Measurements from ENCODE around the gene MAP3K2. TPM values are rescaled to one million over a fixed set of nuclear protein-coding genes. Genes with fewer than 3 reads are reported as not detected.

MAP3K2 gene
- total RNA-seq, 4 donors from 2014 or later: 44.9 to 79.4 (median 52.4) TPM

DNA sequence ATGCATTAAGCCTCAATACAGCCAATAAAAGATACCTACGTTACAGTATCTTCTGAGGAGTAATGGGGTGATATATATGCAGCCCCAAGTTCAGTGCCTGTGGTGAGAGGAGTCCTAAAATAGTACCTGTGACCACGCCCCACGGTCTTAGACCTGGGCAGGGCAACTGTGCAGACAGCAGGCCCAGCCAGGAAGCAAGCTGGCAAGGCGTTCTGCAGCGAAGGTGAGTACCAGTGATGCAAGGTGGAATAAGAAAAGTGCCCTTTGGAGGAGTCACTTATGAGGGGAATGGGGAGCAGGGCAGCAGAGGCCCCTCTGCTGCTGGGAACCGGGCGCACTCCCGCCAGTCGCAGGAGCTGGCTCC is 12.7 kb upstream of the MAP3K2 start:
- ATAC-seq (ENCODE audit: low FRiP score) (peak; percentile 10), DNase-seq (ENCODE audit: low spot score) (no peak)
- TF ChIP-seq, protein P1, sequence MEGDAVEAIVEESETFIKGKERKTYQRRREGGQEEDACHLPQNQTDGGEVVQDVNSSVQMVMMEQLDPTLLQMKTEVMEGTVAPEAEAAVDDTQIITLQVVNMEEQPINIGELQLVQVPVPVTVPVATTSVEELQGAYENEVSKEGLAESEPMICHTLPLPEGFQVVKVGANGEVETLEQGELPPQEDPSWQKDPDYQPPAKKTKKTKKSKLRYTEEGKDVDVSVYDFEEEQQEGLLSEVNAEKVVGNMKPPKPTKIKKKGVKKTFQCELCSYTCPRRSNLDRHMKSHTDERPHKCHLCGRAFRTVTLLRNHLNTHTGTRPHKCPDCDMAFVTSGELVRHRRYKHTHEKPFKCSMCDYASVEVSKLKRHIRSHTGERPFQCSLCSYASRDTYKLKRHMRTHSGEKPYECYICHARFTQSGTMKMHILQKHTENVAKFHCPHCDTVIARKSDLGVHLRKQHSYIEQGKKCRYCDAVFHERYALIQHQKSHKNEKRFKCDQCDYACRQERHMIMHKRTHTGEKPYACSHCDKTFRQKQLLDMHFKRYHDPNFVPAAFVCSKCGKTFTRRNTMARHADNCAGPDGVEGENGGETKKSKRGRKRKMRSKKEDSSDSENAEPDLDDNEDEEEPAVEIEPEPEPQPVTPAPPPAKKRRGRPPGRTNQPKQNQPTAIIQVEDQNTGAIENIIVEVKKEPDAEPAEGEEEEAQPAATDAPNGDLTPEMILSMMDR (IDR thresholded peaks at IDR 0.05): no peak

GRCh38 chr2:127398239-127398590 is 10.4 kb upstream of the MAP3K2 start:
- TF ChIP-seq, protein P1 (IDR thresholded peaks at IDR 0.05): no peak
- peak; percentile 42 for ATAC-seq (ENCODE audit: low FRiP score)
- no peak for DNase-seq (ENCODE audit: low spot score)

DNA sequence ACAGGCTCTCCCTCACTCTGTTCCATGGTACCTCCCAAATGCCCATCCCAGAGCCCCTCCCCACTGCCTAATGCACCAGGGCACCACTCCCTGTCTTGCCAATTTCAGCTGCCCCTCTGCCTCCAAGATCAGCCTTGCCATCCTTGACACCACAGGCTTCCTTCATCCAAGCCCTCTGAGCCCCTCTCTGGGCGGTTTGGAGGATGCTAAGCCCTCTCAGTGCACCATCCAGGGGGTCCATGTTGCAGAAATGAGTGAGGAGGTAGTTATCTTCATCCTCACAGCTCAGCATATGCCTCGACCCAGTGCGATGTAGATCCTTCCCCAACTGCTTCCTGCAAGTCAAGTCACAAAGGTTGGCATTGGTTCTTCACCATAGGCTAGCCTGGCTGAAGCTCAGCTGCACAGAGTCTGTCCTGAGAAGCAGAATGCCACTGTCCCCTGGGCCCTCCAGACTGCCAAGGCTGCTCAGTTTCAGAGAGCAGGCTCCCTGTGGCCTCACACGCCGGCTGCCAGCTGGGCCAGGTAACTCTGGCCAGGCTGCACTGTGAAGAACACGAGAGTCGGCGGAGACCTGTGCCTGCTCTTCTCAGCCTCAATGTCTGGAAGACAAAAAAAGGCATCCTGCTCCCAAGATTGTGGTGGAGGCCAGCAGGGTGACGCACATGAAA is 9.9 kb upstream of the MAP3K2 start:
- DNase-seq (ENCODE audit: low spot score): no peak
- no peak for ATAC-seq (ENCODE audit: low FRiP score)
- TF ChIP-seq, protein P1 (IDR thresholded peaks at IDR 0.05): no peak

DNA sequence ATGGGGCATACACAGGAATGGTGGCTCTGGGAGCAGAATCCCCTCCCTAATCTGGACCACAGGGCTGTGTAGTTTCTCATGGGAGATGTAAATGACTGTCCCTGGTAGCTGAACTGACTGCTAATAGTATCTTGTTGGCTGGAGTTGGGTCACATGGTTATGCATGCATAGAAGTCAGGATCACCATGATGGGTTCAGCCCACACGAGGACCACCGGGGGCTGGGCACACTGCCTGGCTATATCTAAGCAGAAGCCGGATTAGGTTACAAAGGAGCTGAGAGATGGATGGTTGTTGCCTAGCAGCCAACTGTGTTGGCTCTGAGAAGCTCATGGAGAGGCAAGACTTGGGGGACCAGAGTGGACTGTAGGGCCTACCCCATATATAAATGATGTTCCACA is 6.7 kb upstream of the MAP3K2 start:
- TF ChIP-seq, protein P1 (IDR thresholded peaks at IDR 0.05): no peak
- DNase-seq (ENCODE audit: low spot score) (no peak), ATAC-seq (ENCODE audit: low FRiP score) (no peak)

- TF ChIP-seq, protein P1 (IDR thresholded peaks at IDR 0.05): no peak
- ATAC-seq (ENCODE audit: low FRiP score) (no peak), DNase-seq (ENCODE audit: low spot score) (no peak)
These were observed 5.2 kb upstream of the MAP3K2 start for GRCh38 chr2:127392828-127393578.

GRCh38 chr2:127392133-127392827 is 4.5 kb upstream of the MAP3K2 start:
- no peak for DNase-seq (ENCODE audit: low spot score)
- ATAC-seq (ENCODE audit: low FRiP score): no peak
- TF ChIP-seq, protein P1 (IDR thresholded peaks at IDR 0.05): no peak
